ENCODE measurements around the gene MCOLN3.

The MCOLN3 gene

GRCh38 chr1:85047472-85048295 lies 616 bp downstream of the MCOLN3 start:
- no peak for TF ChIP-seq CTCF (IDR thresholded peaks at IDR 0.05; ENCODE audit: extremely low read depth, missing control alignments)
- DNase-seq (ENCODE audit: low spot score) = peak; percentile 62

- DNase-seq (ENCODE audit: low spot score) = no peak
- TF ChIP-seq CTCF (IDR thresholded peaks at IDR 0.05; ENCODE audit: extremely low read depth, missing control alignments) = no peak
Measured at GRCh38 chr1:85047144-85047471, 1.2 kb downstream of the MCOLN3 start.

- no peak for TF ChIP-seq CTCF (IDR thresholded peaks at IDR 0.05; ENCODE audit: extremely low read depth, missing control alignments)
Measured at GRCh38 chr1:85042413-85042812, 5.9 kb downstream of the MCOLN3 start.

GRCh38 chr1:85041793-85042192 lies 6.5 kb downstream of the MCOLN3 start:
- TF ChIP-seq CTCF (IDR thresholded peaks at IDR 0.05; ENCODE audit: extremely low read depth, missing control alignments) = no peak
- no peak for DNase-seq (ENCODE audit: low spot score)

More at GRCh38 chr1:85042413-85042812, 5.9 kb downstream of the MCOLN3 start:
- no peak for DNase-seq (ENCODE audit: low spot score)

GRCh38 chr1:85033221-85033620 lies 15.1 kb downstream of the MCOLN3 start:
- TF ChIP-seq CTCF (IDR thresholded peaks at IDR 0.05; ENCODE audit: extremely low read depth, missing control alignments) = no peak
- no peak for DNase-seq (ENCODE audit: low spot score)

- TF ChIP-seq CTCF (IDR thresholded peaks at IDR 0.05; ENCODE audit: extremely low read depth, missing control alignments) = no peak
- no peak for DNase-seq (ENCODE audit: low spot score)
Measured at GRCh38 chr1:85030536-85030935, 17.8 kb downstream of the MCOLN3 start.

- no peak for DNase-seq (ENCODE audit: low spot score)
- TF ChIP-seq CTCF (IDR thresholded peaks at IDR 0.05; ENCODE audit: extremely low read depth, missing control alignments) = no peak
Measured at GRCh38 chr1:85028151-85028550, 20.1 kb downstream of the MCOLN3 start.
